Sigmoid colon (tissue), 4 donors: ENCODE data around the gene KCNG2.

Experiments
- CTCF ChIP-seq, 4 experiments: fragments of 450-650 bp in 3 of 4; fragments of 200-600 bp in 1 of 4; IDR thresholded peaks; one replicate each; pipeline ENCODE4 v1.5.1; 2016 to 2019; ENCODE audit warnings: antibody characterized with exemption in 4 of 4, mild to moderate bottlenecking in 3 of 4, moderate library complexity in 2 of 4
- POLR2A ChIP-seq, 2 donors: fragments of 450-650 bp; IDR thresholded peaks; one replicate each; pipeline ENCODE4 v1.6.1; 2016; ENCODE audit warnings: antibody characterized with exemption in 2 of 2, mild to moderate bottlenecking in 2 of 2, moderate library complexity in 2 of 2
- POLR2AphosphoS5 ChIP-seq, 4 donors: sonication (generic); formaldehyde crosslinking; IDR thresholded peaks; one replicate each; pipeline ENCODE4 v1.6.1; 2017; ENCODE audit warnings: antibody characterized with exemption in 4 of 4

GRCh38 chr18:79940126-79940813 lies 142.5 kb downstream of the KCNG2 start:
- TF ChIP-seq CTCF (IDR thresholded peaks at IDR 0.05) (no peak), POLR2AphosphoS5 (IDR thresholded peaks at IDR 0.05) (no peak), POLR2A (IDR thresholded peaks at IDR 0.05) (no peak)
